HG03066 (cell line): ENCODE measurements around the gene TMEFF2.

Experiments used
- ATAC-seq: cut with Tn5 transposase; IDR thresholded peaks from one replicate; pipeline ENCODE4 v1.9.1; 2021; ENCODE audit warnings: low read depth; ENCODE audit not compliant: unreplicated experiment

TMEFF2 gene

GRCh38 chr2:192070099-192070498 lies 124.6 kb downstream of the TMEFF2 start:
- no peak for ATAC-seq

DNA sequence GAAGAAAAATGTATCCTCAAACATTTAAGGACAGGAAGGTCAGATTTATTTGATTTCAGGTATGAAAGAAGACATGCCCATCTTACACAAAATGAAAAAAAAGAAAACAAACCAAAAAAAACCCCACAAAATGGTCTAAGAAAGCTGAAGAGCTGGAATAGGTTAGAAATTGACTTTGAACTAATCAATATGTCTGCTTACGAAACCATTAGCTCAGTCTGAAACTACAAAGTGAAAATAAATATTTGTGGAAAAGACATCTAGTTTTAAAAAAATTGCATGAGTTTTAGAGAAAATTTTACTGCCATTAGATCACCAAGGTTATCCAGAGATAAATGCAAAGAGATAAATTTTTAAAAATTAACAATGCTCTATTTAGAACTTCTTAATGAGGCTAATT lies 125.3 kb downstream of the TMEFF2 start:
- no peak for ATAC-seq

DNA sequence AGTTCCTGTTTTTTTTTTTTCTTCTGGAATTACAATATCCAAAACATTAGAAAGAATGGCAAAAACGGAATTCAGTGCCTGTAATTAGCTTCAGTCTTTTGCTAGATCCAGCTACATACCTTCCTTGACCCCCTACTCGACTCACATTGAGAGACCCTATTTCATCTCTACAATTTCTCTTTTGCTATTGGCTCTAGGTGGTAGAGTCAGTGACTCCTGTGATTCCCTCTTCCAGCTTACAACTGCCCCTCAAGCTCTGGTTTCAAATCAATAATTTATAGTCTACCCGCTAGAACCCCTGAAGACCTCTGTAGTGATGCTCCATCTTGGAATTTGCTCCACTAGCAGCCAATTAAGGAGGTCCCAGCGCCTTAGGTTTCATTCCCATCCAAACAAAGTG lies 125.8 kb downstream of the TMEFF2 start:
- no peak for ATAC-seq

- ATAC-seq: no peak
These were observed 127.1 kb downstream of the TMEFF2 start for GRCh38 chr2:192067631-192068030.

DNA sequence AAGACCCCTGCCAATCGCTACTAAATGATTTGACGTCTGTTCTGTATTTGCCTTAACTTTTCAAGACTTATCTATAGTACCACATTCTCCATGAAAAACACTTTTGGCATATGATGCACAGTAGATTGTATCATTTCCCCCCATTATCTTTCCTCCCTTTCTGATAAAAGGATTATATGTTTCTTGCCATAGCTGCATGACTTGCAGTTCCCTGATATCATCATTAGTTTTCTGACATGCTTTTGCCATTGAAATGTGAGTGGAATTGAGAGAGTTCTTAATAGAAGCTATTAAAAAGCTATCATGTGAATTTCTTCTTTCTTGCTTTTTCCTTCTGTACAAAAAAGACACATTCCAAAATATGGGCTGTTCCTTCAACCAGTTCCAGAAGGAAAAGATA lies 130.3 kb downstream of the TMEFF2 start:
- no peak for ATAC-seq

- no peak for ATAC-seq
These were observed 134.6 kb downstream of the TMEFF2 start for GRCh38 chr2:192060161-192060560.

GRCh38 chr2:192059266-192059665 lies 135.5 kb downstream of the TMEFF2 start:
- no peak for ATAC-seq

- no peak for ATAC-seq
These were observed 140.8 kb downstream of the TMEFF2 start for GRCh38 chr2:192053921-192054320.

GRCh38 chr2:192051533-192051932 lies 143.2 kb downstream of the TMEFF2 start:
- ATAC-seq: no peak

- no peak for ATAC-seq
These were observed 145.4 kb downstream of the TMEFF2 start for GRCh38 chr2:192049362-192049761.

DNA sequence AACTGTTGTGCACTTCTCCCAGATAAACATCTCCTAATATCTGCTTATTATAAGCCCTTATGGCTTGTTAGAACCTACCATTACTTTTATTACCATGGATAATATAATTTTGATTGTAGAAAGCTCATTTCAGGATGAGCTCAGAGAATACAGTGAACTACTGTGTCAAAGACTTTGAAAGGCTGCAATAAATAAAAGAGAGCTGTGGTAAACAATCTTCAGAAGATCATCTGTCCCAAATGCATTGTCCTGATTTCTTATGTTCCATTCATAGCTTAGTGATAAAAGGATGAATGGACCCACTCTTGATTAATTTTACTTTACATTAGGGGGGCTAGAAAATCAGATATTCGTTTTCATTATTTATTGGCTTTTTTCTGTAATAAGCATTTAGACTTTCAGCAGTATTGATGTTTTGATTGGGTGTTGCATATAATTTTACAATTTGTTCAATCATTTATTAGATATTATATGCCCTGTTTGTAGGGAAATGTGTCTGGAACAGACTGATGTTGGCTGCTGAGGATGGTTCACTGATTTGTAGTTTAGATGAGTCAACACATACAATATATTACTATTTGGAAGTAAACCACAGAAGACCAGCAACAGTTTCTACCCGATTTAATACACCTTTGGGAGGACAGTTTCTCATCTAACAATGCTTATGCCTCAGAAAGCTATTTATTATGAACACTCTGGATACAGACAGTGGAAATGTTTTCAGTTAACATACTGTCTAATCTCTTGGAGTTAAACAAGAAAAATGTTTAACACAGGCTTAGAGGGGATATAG lies 147.2 kb downstream of the TMEFF2 start:
- ATAC-seq: no peak

GRCh38 chr2:192044496-192044895 lies 150.2 kb downstream of the TMEFF2 start:
- no peak for ATAC-seq

DNA sequence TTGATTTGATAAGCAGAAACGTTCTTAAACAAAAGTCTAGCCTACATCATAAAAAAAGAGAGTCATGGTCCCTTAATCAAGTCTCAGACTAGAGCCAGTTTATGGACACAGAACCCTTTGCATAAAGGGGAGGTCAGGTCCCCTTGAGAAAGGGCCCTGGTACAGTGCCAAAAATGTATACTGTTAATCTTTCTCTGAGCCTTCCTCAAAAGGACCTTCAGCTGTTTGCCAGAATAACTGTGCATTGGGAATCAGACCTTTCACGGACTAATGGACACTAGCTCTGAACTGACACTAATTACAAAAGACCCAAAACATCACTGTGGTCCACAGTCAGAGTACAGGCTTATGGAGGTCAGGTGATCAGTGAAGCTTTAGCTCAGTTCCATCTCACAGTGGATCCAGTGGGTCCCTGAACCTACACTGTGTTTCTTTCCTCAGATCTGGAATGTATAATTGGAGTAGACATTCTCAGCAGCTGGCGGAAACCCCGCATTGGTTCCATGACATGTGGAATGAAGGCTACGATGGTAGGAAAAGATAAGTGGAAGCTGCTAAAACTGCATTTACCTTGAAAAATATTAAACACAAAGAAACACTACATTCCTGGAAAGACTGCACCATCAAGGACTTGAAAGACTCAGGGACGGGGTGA lies 151.4 kb downstream of the TMEFF2 start:
- no peak for ATAC-seq

DNA sequence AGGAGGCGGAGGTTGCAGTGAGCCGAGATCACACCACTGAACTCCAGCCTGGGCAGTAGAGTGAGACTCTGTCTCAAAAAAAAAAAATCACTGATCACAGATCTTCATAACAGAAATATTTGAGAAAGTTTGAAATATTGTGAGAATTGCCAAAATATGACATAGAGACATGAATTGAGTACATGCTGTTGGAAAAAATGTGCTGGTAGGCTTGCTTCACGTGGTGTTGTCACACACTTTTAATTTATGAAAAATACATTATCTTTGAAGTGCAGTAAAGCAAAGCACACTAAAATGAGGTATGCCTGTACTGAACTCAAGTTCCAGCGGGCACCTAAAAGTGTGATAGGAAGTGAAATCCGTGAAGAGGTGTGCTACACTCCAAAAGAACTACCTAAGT lies 152.6 kb downstream of the TMEFF2 start:
- no peak for ATAC-seq

- ATAC-seq: no peak
These were observed 156.6 kb downstream of the TMEFF2 start for GRCh38 chr2:192038110-192038509.

- no peak for ATAC-seq
These were observed 158.8 kb downstream of the TMEFF2 start for GRCh38 chr2:192035731-192036442.

- no peak for ATAC-seq
These were observed 163.9 kb downstream of the TMEFF2 start for GRCh38 chr2:192030856-192031255.

DNA sequence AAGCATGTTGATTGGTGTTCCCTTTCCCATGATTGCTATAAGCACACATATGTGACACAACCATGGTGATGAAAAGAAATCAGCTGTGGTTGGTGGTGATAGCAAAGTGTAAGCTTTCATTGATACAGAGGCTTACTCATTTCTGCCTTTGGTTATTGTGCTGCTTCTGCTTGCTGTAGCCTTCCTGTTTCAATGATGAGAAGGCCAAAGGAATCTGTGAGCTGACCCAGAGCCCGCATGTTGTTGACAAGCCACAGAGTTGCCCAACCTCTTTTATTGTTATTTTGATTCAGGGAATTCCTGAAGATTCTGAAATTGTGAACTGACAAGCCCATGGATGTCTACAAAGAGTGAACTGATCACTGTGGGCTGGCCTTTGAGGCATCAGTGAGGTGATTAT lies 164.4 kb downstream of the TMEFF2 start:
- no peak for ATAC-seq

- peak; percentile 57 for ATAC-seq
These were observed 165.6 kb downstream of the TMEFF2 start for GRCh38 chr2:192029089-192029488.

DNA sequence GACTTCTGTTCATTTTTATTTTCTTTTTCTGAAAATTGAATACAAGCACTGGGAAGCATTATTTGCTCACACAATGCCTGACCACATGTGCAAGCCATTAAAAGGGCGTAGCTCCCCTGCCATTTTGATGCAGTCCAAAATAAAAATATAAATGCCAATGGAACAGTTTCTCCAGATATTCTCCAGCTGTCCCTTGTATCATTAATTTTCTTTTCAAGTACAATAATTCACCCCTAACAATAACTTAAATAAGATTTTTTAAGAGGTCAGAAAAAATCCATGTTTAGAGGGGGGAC lies 168.0 kb downstream of the TMEFF2 start:
- no peak for ATAC-seq

DNA sequence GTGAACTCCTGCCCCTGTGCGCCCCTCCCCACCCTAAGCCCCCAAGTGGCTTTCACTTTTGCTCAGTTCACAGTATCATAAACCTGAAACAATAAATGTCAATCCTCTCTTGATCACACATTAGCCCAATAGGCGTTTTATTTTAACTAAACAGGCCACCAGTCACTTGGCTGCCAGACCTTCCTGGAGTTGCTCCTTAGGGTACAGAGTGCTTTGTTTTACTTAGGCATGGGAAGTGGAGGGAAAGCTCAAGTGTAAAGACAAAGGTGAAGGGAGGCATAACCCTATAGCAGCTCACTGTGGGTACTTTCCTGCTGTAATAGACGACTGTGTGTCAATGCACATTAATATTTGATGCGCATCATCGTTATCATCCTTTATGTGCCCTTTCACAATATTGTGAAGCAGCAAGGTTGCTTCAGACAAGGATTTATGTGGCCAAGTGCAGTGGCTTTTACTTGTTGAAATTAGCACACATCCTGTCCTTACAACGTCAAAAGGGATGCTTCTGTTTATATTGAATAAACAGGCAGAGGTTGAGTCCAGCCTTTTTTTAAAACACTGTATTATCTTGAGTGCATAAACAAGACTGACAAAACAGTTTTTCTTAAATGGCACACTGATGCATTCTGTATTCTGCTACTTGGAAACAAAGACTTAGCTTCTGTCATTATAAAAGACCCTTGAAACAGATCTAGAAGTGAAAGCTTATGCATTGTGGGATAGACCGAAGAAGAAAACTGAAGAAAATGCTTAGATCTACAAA lies 168.5 kb downstream of the TMEFF2 start:
- no peak for ATAC-seq
